HG03521 (cell line): ENCODE measurements around the gene SMYD2.
A peak's percentile ranks its signal among the peaks of the same experiment; 100 is the strongest.

Experiments
- ATAC-seq: cut with Tn5 transposase; IDR thresholded peaks from one replicate; pipeline ENCODE4 v1.9.1; 2021; ENCODE audit warnings: mild to moderate bottlenecking, moderate library complexity; ENCODE audit not compliant: unreplicated experiment

SMYD2 gene

DNA sequence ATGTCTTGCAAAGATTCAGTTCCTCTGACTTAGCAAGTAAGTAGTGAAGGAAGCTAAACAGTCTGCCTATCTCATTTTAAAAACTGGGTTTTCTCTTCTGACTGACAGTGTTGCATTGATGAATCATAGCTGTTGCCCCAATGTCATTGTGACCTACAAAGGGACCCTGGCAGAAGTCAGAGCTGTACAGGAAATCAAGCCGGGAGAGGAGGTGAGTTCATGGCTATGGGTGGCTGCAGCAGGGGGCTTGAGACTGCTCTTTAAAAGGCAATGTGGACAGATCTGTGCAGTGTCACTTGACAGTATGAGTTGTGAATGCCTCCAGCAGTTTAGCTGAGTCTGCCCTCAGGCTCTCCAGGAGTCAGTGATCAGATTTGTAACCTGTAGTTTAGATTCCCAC, 46.6 kb downstream of the SMYD2 start:
- ATAC-seq: no peak

DNA sequence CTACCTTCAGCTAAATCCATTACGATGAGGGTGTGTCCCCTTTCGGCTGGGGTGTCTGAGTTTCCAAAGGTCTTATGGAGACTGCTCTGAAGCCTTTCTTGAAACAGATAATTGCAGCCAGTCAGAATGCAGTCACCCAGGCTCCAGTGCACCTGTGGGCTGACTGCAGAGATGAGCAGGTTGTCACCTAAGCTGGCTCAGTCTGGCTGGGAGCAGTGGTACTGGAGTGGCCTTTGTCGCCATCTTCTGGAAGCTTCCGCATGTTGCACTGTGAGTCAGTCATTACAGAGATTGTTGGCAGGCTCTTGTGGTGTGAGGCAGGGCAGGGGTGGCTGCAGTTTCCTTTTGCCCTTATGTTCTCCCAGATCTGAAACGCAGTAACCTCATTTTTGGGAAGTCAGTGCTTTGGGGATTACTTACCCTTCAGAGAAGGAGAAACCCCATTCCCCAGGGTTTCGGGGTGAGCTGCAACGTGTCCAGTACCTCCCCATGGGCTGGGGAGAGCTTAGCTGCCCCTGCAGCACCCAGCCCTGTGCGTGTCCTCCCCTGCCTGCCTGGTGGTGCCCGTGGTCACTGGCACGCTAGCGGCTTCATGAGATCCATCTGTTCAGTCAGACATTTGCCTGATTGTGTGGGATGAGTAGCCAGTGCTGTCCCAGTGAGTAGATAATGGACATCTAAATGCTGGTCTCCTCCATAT, 48.0 kb downstream of the SMYD2 start:
- peak; percentile 93 for ATAC-seq

DNA sequence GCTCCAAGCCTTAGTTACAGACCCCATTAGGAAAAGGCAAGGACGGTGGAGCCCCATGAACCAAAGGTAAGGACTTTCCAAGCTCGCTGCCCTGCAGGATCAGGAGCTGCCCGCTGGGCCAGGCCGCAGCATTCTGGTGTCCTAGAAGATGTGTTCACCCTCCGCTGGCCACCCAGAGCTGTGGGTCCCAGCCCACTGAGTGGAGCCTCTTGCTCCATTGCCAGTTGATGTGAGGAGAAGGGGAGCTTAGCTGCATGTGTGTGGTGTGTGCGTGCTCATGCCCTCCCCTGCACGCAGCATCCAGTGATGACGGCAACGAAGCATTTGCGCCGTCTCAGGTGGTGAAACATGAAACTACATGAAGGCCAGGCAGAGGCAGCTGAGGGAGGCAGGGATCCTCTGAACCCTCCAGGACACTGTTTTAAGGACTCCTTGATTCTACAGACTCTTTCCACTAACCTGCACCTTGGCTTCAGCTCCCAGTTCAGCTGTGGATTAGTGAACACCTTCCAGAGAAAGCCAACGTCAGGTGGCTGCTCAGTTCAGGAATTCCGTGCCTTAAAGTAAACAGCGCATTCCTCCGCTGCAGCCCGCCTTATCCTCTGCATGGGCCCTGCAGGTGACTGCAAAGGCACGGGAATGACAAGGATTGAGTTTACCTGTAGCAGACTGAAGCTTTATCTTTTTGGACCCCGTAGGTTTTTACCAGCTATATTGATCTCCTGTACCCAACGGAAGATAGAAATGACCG, 48.7 kb downstream of the SMYD2 start:
- ATAC-seq: no peak

DNA sequence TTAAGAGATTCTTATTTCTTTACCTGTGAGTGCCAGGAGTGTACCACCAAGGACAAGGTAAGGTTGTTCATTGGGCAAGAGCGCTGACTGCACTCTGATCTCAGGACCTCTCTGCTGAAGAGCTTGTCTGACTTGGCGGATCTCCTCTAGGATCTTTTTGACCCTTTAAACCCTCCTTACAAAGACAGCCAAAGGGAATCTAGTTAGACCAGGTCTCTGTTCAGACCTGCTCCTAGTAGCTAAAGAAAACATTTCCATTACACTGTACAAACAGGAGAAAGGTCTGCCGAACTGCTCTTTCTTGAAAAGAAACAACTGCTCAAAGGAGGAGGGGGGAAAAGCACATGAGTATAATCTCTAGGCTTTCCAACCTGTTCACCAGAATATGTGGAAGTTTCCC, 49.3 kb downstream of the SMYD2 start:
- no peak for ATAC-seq

DNA sequence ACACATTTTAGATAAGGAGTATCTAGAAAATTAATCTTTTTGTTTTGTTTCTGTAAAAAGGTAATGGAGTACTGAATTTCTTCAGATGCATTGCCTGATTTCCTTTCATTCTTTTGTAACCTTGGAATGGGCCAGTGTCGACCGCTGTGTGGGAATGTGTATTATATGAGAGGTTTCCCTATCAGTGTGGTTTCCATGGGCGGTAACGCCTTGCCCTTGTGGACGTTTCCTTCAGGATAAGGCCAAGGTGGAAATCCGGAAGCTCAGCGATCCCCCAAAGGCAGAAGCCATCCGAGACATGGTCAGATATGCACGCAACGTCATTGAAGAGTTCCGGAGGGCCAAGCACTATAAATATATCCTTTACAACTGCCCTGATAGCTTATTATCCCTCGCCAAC, 49.8 kb downstream of the SMYD2 start:
- ATAC-seq: no peak

DNA sequence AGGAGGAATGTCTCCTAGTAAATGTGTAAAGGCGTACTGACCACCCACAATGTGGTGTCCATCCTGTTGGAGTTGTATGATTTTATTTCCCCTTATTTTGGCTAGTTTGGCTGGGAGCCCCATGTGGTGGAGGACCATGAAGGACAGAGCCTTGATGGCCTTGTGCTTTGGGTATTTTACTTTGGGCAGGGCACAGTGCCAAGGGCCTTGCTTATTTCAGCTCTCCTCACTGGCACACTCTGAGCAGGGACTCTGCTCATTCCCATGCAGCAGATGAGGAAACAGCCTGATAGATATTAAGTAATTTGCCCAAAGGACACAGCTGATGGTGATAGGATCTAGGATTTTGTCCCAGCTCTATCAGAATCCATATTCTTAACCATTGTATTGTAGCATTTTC, 50.2 kb downstream of the SMYD2 start:
- ATAC-seq: no peak

DNA sequence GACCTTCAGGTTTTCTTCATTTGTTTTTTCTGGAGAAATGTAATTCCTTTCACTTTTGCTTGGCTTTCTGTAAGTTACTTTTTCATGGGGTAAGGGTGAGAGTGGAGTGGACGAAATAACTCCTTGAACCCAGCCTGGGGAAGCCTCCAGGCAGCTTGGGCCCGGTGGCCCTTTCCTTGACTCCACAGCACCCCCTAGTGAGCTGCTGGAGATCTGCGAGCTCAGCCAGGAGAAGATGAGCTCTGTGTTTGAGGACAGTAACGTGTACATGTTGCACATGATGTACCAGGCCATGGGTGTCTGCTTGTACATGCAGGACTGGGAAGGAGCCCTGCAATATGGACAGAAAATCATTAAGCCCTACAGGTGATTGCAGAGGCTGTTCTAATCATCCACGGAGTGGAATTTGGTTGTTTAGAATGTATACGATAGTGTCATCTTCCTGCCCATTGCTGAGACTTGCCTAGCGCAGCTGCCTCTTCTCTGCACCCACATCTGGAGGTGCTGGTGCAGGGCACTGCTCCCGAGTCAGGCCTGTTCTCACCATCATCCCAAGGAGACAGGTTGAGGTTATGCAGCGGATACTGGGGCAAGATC, 51.0 kb downstream of the SMYD2 start:
- ATAC-seq: no peak

DNA sequence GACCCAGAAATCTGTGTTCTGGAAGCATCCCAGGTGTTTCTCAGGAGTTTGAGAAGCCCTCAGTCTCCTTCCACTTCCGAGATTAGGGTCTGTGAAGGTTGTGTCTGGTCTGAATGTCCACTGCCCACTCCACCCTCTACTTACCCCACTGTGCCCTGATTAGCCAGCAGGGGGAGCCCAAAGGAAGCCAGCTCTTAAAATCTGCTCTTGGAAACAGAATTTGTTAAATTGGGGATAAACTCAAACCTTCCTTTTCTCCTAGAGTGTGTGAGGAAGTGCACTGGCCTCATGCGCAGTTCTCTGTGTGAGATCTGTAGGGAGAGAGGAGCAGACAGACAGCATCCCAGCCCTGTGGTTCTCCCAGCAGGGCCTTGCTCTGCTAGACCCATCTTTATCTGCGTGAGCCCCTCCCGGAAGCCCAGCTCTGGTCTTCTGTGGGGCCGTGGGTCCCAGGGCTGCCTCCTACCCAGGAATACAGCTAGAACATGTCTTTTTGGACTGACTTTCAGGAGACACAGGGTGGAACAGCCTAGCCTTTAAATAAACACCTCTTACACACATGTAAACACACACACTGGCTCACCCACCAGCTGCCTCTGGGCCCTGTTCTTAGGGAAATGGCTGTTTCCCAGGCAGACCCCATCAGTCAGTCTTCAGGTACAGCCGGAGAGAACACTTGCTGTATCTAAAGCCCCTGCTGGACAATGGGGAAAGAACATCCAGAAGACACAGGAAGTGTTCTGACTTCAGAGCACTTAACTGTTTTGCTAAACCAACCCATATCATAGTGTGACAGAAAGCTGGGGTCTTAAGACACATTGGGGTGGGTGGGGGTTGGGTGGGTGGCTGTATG, 52.2 kb downstream of the SMYD2 start:
- no peak for ATAC-seq

DNA sequence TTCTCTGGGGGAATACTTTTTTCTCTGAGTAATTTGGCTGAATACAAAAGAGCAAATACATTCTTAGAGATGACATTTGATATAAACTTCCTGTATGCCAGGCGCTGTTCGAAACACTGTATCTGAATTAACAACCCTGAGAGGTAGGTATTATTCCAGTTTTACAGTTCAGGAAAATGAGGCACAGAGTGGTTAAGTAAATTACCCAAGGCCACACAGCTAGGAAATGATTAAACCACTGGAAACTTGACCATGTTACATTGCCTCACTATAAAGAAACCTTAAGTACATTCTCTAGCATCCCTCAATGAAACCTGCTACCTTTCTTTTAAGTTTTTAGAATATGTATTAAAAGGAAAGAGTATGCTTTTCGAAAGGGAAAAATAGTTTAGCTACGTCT, 54.6 kb downstream of the SMYD2 start:
- ATAC-seq: no peak

DNA sequence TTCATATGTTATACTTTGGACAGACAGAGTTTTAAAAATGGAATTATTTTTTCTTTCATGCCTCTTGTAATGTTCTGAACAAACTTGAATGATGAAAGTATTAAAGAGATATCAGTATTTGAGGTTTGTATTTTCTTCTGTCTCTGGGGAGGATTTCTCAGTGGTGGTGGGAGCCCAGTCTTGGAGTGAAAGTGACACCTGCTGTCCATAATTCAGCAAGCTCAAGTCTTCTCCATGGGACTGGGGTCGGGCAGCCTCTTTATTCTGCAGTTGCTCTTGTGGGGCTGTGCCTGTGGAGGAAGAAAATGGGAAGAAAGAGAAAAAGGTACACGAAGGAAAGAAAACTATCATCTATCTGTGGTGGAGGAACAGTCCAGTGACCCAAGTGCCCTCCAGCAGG, 56.1 kb downstream of the SMYD2 start:
- no peak for ATAC-seq

DNA sequence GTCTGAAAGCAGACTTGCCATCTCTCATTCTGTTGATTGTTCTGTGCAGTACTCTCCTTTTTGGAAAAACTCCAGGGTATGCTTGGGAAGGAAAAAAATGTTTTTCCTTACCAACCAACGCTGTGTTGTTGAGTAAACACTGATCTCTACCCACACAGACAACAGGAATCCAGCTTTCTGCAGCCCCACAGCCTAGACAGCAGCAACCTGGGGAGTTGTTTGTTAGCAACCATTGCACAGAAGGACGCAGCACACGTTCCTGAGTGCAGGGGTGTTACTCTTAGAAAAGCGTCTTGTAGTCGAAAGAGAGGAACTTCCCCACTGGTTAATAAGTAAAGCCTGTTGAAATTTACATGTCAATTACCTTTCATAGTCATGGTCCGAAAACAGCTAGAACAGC, 56.6 kb downstream of the SMYD2 start:
- ATAC-seq: no peak

DNA sequence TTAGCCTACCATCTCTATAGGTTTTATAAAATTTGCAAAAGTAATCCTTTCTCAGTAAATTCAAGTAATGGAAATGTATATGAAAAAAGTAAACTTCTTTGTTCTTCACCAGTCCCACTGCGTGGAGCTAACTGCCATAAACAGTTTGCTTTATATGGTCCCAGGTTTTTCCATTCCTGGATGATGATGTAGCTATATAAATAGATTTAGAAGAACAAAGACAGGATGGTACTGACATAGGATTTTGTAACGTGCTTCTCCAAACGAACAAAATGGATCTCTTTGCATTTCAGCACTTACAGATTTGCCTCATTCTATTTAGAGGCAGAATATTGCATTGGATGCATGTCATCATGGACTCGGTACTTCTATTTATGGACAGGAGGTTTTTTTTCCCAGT, 57.3 kb downstream of the SMYD2 start:
- no peak for ATAC-seq

DNA sequence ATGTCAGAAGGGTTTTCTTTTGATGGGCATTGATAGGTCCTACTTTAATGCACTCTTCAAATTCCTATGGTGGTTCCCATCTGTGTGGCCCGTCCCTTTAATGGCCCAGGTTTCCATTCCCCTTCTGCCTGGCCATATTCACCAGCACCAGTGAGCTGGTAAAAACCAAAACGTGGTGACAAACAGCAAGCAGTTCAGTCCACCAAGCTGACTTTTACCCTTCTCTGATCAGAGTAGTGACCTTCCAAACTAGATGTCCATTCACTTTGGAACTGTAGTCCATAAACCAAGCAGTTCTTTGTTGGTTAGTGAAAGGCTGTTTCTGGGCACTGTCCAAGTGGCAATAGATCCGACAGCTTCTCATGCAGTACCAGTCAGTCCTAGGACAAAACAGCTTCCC, 60.5 kb downstream of the SMYD2 start:
- ATAC-seq: no peak

DNA sequence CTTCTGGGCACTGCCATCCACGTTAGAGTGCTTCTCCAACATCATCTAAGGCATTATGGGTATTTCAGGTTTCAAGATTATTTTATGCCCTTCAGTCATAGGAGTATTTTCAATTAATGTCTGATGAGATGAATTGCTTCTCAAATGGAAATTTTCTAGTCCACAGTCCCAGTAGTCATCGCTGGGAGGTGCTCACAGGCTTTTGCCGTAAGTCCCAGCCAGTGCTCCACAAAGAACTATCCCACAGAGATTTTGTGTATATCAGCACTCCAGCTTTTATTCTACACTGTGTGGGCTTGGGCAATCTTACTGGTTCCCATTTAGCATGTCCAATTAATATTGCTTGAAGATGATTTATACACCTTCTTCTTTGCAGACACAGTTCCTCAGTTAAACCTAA, 61.0 kb downstream of the SMYD2 start:
- no peak for ATAC-seq

DNA sequence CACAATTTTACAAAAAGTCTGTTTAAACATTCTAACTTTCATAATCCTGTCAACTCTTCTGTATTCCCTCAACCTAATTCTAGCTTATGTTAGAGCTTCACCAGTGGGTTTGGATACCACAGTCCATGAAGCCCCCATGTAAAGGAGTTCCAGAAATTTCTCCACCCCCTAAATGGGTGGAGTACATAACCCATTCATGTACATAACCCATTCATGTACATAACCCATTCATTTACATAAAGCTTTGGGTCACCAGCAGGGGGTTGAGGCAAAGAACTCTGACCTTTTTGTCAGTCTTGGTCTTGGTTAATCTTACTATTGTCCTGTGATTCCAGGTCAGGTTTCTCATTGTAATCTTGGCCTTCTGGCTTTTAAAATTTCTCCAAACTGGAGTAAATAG, 61.6 kb downstream of the SMYD2 start:
- no peak for ATAC-seq

DNA sequence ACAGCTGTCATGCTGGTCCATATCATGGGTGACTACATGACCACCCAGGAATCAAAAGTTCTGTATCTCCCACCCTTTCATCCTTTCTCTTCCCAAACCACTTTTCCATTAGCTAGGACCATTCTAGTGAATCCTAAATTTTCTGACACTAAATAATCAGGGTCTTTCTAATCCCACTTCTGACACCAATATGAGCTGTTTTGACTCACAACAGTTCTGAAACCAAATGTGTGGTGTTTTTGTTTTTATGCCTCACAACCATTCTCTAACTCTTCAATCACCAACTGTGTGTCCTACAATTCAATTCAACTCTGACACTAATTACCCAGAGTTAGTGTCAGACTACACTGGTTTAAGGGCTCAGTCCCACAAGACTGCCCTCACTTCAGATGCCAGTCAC, 63.9 kb downstream of the SMYD2 start:
- no peak for ATAC-seq

DNA sequence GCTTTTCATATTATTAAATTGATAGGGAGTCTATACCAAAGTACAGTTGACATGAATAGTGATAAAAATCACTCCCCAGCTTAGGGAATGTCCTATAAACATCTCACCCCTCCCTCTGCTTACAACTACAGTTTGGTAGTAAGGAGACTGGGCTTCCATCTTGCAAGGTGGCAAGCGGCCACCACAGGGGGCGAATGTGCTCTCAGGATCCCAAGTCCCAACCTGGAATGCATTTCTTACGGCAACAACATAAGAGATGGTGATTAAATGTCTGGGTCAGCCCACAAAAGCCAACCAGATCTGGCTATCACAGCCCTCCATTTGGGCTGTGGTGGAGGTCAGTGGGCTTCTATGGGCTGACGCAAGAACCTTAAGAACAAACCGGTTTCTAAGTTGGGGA, 68.0 kb downstream of the SMYD2 start:
- ATAC-seq: no peak

DNA sequence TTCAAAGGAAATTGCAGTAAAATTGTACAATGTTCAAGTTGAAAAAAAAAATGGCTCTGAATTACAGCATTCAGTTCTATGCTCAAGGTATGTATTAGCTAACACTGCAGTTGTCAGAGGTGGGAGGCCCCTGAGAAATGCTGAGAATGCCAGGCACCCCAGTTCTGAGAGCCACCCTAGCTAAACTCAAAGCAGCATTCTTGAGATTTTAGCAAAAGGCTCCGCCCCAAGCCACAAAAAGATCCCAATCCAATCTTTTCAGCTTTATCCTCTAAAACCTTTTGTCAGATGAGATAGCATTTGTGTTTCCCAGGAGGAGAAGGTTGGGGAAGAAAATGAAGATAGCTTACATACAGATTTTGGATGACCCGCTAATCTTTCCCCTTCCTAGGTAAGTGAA, 68.8 kb downstream of the SMYD2 start:
- ATAC-seq: no peak

DNA sequence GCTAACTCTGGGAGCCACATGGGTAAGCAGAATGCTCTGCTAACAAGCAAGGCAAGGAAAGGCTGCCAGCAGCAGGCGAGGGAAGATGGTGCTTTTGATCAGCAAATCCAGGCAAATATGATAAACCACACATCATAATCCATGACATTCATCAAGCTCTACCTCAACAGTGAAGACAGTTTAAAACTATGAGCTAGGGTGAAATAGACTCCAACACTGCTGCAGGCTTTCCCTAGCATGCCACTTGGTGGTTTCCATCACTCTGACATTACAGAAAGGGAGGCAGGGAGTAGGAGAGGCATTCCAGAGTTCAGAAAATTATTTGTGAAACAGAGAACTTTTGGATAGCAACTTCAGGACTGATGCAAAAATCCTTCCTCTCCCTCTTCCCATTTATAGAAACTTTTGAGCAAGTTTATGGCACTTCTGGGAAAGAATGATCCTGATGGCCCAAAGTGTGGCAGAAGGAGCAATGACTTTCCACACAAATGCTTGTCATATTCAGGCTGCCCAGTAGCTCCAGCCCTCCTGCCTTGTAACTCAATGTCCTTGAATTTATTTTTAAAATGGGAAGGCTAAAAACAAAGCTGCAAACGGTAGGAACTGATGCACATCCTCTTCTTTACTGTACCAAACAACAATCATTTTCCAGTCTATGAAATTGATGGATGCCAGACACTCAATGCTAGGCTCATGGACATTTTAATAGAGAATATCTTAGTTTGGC, 70.8 kb downstream of the SMYD2 start:
- ATAC-seq: no peak

DNA sequence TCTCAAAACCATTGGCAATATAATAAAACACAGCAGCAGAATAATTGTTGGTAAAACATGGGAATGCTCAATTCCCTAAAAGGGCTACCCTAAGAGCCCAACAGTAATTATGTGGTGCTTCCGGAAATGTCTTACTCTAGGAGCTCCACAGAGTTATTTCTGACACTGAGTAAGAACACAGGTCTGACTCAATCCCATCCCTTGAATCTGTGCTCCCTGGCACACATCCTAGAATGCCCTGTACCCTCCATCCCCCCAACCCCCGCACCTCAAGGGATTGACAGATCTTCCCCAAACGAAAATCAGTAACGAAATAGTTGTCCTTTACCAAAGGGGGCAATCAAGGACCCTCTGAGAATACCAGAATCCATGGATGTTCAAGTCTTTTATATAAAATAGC, 71.9 kb downstream of the SMYD2 start:
- no peak for ATAC-seq
